ENCODE results near the gene SMAD3.

Gene SMAD3

DNA sequence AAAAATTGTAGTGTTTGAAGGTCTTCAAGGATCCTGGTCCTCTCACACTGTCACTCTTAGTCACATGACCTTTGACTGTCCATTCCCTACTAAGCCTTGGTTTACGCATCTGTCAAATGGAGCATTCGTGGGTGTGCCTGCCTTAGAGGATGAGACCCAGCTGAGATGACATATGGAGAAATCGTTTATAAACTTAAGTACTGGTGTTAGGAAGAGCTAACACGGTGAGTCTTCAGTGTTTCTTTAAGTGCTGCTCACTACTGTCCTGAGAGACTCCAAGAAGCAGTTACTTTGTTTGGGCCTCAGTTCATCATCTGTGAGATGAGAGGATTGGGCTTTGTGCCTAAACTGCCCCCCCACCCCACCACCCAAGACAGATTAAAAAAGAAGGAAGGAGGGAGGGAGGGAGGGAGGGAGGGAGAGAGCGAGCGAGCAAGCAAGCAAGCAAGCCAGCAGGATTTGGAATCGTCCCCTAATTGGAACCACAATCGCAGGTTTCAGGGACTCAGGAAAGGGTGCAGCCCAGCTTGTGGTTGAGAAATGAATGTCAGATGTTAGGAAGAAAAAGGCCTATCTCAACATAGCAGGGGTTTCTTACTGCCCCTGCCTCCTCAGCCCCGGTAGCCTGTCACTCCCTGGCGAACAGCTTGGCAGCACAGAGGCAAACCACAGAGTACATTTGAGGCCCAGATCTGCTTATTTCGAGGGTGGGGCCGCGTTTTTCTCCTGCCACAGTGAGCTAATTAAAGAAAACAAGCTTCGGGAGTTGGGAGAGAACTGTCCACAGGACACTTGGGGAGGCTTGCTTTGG, 32.7 kb downstream of the SMAD3 start:
- FAIRE-seq = no peak

DNA sequence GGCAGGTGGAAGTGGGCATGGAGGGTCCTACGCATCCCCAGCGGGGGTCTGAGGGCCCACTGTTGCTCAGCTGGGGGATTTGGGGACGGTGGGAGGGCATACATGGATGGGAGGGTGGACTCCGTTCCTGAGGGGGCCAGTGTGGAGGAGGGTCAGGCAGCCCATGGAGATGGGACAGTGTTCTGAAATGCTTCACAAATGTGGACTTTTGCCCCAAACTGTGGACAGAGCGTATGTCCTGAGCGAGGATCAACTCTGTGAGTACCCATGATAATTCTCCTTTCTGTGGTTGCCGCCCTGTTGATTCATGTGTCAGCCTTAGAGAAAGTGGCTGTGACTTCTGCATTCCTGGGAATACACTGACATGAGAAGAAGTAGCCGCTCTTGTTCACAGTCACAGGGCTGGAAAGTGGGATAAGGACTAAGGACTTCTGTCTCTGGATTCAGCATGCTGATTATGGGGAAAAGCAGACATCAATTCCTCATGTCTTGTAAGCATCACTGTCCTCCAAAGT, 33.4 kb downstream of the SMAD3 start:
- no peak for FAIRE-seq

DNA sequence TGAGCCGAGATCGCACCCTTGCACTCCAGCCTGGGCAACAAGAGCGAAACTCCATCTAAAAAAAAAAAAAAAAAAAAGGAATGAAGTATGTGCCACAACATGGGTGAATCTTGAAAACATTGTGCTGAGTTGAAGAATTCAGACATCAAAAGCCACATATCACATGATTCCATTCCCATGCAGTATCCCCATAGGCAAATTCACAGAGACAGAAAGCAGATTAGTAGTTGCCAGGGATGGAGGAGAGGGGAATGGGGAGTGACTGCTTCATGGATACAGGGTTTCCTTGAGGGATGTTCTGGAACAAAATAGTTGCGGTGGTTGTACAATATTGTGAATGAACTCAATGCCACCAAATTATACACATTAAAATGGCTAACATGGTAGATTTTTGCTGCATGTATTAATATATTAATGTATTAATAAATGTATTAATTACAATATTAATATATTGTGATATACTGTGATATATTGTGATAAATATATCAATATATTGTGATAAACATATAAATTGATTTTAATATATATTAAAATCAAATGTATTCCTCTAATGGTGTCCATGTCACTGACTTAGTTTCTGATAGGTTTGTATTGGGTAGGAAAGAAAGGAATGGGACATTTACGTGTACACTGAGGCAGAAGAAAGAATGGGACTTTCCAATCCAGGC, 34.9 kb downstream of the SMAD3 start:
- FAIRE-seq = no peak

DNA sequence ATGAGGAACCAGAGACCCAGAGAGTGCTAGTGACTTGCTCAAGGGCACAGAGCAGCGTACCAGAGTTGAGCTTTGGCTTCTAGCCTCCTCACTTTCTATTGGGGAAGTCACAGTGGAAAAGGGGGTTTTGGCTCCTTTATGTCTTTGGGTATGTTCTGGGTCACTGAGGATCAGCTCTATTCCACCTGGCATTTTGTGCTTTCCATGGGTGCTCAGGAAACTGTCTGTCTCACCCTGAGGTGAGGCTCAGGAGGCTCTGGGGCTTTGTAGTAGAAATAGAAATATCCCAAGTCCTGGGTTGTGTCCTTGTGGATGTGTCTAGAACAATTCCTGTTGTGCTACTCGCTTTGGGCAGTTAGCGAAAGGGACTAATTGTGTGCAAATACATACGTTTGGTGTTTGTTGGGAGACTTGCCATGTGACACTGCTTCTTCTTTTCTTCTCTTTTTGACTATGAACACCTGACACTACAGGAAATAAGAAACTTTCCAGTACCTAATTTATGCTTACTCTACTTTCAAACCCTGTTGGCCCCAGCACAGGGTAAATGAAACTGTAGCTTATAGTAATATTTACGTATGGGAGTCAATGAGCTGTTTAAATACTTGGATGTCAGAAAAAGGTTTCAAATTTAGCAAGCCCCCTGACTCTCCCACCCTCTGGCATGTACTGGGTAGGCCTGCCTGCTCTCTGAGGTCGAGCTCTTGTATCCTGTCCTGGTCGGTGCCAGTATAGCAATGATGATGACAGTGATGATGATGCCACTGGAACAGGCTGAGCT, 35.6 kb downstream of the SMAD3 start:
- FAIRE-seq = no peak

DNA sequence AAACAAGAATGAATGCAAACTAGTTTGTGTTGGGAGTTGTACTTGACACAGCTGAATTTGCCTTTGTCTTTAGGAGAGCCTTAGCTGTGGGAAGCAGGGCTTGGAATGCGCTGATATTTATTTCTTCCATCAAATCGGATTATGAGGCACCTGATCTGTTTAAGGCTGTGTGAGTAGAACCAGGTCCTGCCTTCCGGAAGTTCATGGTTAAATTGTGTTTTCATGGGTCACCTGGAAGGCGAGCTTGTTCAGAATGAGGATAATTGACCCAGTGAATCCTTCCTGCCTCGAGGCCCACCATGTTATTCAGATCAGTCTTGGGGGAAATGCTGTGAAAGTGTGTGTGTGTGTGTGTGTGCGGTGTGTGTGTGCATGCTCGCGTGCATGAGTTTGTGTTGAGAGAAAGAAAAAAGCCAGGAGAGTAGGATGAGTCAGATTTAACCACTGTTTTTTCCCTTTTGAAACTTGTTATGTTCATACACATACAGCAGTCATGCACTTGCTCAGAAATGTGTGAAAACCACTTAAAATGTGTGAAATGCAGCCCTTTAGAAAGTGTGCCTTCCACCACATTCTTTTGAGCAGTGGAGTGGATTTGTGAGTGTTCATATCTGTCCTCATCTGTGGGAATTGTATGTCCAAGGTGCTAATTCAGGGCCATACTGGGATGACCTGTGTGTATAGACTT, 36.7 kb downstream of the SMAD3 start:
- FAIRE-seq = no peak

DNA sequence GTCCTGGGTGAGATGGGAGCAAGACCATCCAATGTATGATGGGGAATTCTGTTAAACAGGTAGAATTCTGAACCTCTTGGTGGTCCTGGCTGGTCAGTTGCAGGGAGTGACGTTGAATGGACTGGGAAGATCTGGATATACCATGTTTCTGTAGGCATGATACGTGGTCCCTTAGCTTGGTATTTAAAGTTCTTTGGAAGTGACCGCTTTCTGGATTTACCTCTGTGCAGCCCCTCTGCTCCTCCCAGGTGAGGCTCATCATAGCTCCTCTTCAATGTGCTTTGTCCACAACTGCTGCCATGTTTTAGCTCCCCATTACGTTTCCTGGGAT, 37.2 kb downstream of the SMAD3 start:
- no peak for FAIRE-seq

DNA sequence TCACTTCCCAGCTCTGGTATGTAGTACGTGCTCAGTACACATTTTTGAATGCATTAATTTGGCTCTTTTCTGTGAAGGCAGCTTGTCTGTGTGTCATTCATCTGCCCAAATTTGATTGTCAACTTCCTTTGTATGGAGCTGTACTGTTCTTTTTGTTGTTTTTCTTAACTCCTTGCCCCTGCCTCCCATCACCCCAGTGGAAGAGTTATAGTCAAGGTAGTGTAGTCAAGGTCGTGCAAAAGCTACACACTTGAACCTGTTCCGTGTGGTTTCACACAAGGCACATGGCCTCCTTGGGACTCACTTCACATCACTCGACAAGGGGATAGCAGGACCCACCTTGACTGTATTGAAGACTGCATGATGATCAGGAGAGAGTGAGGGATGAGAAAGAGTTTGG, 37.6 kb downstream of the SMAD3 start:
- FAIRE-seq = no peak

DNA sequence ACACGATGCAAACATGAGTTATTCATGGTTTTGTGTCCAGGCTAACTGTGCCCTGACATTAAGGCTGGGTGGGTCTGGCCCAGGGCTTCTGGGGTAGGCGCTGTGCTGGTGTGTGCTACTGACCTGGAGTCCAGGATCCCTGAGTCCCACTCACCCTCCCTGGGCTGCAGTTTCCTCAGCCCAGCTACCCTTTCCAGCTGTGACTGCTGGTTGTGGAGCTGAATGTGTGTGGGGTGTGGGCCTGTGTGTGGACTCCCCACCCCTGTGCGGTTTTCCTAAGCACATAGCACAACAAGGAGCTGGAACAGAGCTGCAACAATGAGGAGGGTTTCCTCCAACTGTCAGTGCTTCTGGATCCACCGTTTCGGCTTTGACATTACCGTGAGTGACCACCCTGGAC, 38.0 kb downstream of the SMAD3 start:
- no peak for FAIRE-seq

DNA sequence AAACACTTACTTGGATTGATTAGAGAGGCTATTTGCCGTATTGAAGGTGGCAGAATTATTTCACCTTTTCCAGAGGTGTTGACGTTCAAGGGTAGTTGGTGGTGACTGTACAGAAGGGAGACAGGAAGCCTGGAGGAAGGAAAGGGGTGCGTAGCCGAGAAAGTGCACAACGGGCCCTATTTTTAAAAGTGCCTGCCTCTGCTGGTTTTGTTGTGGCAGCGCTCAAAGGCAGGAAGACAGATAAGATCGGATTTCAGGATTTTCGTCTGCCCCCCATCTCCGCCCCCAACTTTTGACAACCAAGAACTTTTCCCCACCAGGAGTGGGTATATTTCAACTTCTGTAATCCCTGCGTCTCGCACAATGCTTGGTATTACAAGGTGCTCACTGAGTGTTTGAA, 38.5 kb downstream of the SMAD3 start:
- FAIRE-seq = no peak

DNA sequence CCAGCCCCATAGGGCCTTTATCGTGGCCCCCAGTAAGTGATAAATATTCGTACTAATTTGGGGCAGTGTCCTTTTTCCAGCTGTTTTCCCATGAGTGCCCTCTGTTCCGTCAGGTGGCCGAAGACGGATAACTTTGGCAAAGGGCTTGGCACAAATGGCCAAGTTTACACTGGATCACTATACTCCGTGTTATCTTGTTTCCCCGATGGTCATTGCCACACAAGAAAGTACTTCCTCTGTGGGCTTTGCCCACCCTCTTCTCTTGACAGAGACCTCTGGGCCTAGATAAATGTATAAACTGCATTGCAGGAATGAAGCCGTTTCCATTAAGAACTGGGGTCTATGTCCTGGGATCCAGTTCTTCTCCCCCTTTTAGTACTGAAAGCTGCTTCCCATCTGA, 39.1 kb downstream of the SMAD3 start:
- no peak for FAIRE-seq

DNA sequence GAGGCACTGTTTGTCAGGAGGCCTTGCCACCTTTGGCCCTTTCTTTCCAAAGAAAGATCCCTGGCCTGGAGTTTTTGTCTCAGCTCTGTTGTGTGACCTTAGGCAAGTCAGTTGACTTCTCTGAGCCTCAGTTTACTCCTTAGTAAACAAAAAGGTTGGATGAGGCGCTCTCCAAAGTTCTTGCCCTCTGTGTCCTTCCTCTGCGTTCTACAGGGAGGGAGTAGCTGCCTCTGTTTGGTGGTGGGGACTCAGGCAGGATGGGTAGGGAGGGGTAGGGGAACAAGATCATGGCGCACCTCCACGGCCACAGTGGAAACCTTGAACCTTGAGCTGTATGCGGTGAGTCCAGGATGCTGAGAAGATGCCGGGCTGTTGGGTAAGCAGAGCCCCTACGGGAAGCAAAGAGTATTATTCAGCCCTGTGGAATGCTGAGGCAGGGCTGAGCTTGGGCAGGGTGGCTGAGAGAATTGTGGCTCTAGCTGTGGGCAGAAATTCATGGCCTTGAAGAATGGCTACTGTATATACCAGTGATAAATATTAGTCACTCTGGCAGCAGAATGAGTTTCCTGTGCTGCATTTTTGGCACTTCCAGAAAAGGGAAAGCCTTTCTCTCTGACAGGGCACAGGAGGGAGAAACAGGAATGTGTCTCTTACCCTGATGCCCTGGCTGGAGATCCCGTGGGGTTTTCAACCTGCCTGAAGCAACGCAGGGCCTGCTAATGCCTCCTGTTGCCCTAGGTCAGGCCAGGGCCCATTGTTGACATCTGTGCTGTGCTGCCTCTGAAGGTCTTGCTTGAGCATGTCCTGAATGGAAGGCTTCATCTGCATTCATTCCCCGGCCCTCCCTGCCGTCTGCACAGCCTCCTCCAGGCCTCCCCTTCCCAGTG, 39.9 kb downstream of the SMAD3 start:
- no peak for FAIRE-seq

DNA sequence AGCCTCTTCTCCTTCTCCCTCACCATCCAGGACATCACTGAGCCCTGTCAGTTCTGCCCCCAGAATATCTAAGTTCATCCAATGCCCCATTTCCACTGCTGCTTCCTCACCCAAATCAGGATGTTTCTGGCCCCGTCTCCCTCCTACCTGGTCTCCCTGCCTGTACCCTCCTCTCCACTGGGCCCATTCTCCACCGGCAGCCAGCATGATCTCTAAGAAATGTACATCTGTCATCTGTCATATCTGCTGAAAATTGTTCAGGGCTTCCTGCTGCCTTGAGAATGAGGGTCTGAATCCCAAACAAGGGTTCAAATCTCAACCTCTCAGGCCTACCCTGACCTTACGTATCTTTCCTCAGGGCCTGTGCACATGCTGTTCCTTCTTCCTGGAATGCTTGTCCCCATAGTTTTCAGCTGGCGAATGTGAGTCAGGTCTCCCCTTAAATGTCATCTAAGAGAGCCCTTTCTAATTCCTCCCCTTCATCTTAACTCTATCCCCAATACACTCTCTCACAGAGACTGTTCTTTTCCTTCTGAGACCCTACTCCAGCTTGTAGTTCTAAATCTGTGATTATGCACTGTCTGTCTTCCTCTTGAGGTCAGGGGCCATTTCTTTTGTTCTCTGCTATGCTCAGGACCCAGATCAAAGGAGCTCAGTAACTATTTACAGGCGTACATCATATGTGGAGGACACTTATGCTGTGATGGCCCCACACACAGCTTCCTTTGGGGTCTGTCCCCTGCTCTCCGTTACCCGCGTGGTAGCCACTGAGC, 40.8 kb downstream of the SMAD3 start:
- no peak for FAIRE-seq

DNA sequence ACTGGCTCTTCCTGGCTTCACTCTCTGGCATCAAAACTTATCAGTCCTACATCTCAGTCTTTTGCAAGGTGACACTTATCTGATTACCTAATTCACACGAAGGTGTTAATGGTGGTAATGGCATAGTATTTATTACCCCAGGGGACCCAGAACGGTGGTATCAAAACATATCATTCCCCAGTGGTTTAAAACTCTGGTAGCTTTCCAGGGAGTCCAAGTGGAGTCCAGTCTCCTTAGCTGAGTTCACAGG, 41.3 kb downstream of the SMAD3 start:
- no peak for FAIRE-seq

DNA sequence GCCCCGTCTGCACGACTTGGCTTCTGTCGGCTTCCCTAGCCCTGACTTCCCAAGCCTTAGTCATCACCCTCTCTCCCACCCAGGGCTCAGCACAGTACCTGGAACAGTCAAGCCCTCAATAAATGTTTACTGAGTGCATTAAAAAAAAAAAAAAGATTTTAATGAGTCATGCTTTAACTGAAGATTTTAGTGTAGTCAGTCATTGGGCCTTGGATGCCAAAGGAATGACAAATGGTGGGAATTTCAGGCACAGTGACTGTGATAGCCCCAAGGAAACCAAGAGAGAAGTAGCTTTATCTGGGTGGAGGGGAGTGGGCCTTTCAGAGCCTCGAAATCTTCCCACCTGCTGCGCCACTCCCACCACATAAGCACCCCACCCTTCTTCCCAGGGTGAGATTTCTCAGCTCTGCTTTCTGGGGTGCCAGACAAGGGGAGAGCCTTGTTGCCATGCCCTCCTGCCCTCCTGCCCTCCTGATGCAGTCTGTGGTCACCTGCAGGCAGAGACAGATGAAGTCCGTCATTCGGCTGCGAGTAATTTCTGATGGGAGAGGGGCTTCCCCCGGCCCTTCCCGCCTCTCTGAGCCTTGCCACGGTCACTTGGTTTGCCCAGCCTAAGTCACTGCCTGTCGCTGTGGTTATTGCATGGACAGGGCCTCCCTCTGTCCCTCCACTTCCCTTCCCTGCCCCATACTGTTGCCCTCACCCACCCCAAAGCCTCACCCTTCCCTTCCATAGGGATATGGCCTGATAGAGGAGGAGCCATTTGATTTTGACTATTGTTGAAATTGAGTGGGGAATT, 41.8 kb downstream of the SMAD3 start:
- no peak for FAIRE-seq

DNA sequence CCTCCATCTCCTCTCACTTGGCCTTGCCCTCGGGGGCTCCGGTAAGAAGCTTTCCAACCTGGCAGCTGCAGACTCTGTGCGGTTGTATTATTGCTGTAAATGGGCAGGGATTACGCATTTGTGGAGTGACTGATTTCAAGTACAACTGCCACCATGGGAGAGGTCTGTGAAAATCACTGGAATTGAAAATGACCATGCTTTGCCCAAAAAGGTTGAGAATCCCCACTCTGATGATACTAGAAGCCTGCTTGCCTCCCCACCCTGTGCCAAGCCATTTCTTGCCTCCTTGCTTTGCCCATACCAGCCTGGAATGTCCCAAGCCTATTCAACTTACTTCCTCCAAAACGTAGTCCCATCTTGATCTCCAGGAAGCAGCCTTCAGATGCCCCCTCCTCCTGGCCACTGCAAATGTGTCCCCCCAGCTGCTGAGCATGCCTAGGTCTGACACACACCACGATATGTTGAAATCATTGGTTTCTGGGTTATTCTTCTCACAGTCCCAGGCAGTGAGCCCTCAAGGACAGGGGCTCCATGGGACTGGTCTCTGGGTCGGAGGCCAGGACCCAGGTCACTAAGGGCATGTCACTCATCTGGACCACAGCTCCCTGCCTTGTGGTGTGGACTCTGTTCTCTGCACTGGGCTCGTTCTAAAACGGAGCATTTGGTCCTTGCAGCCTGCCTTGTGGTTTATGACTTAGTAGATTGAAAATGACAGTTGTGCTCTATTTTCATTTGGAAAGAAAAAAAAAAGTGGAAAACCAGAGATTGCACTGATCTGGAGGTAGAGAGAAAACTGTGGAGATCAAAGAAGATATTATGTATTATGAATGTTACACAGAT, 42.9 kb downstream of the SMAD3 start:
- FAIRE-seq = no peak

DNA sequence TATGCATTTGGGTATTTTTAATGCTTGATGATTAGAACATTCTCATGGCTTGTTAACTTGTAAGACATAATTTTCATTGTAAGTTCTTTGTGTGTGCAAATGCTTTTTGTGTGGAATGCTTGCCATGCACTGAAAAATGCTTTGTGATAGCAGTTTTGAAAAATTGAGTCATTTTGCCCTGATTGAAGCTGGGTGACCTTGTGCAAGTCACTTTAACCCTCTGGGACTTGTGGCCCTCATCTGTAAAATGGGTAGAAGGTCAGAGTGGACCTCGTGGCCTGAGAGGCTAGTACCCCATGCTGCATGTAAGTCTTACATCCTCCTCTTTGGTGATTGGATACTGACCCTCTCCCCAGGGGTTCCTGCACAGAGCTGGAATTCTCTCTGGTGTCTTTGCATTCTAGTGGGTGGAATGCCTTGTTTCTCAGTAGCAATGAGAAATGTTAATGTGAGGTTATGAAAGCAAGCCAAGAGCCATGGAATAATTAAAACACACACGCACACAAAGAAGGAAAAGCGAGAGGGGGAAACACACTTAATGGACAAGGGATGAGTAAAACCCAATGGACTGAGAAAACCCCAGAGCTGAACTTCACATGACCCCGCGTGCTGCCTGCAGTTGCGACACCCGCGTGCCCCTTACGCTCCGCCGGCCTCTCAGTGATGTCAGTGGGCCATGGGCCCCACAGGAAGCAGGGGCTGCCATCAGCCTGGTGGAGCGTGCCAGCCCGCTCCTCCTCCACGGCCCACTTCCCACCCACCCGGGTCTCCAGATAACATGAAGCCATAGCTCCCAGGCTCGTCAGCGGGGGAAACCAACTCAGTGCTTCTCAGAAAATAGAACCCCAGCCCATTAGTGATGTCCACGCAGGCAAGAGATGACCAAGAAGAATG, 44.0 kb downstream of the SMAD3 start:
- FAIRE-seq = no peak

DNA sequence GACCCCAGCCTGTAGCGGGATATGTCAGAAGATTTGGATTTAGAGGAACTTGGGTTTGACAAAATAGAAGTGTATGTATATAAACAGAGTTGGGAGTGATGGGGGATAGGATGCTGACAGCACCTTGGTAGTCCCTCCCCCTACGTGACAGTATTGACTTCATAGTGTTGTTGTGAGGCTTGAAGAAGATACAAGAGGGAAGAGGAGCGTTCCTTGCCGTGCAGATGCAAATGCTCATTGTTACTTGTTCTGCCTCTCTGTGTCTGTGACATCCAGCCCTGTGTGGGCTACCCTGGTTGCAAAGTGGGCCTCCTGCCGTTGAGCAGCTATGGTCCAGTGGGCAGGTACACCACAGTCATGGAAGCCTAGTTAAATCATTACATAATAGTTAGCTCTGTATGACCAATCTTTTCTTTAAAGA, 45.0 kb downstream of the SMAD3 start:
- no peak for FAIRE-seq
